GM12801 (cell line): ENCODE measurements around the gene LAMTOR2.

Experiments
- CTCF ChIP-seq: IDR thresholded peaks from one replicate; pipeline ENCODE4 v1.5.1; 2011; ENCODE audit warnings: control low read depth; ENCODE audit not compliant: insufficient read length; ENCODE audit errors: extremely low read depth

Gene LAMTOR2

DNA sequence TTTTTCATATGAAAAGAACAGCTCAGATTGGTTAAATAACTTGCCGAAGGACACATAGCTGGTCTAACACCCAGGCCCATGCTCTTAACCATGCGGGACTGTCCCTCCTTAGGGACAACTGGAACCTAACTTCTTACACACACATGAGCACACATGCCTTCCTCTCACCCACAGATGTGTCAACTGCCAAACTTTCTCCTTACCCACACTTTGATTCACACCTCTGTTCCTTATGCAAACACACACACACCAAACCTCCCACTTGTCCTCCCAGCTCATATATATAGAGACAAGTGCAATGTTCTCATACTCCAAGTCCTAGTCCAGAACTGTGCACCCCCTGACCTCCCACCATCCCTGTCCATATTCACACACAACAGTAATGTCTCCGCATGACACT, 10.6 kb downstream of the LAMTOR2 start:
- no peak for TF ChIP-seq CTCF

- no peak for TF ChIP-seq CTCF
Observed at GRCh38 chr1:156065871-156066270, 11.3 kb downstream of the LAMTOR2 start.

- no peak for TF ChIP-seq CTCF
Observed at GRCh38 chr1:156067262-156067661, 12.7 kb downstream of the LAMTOR2 start.

DNA sequence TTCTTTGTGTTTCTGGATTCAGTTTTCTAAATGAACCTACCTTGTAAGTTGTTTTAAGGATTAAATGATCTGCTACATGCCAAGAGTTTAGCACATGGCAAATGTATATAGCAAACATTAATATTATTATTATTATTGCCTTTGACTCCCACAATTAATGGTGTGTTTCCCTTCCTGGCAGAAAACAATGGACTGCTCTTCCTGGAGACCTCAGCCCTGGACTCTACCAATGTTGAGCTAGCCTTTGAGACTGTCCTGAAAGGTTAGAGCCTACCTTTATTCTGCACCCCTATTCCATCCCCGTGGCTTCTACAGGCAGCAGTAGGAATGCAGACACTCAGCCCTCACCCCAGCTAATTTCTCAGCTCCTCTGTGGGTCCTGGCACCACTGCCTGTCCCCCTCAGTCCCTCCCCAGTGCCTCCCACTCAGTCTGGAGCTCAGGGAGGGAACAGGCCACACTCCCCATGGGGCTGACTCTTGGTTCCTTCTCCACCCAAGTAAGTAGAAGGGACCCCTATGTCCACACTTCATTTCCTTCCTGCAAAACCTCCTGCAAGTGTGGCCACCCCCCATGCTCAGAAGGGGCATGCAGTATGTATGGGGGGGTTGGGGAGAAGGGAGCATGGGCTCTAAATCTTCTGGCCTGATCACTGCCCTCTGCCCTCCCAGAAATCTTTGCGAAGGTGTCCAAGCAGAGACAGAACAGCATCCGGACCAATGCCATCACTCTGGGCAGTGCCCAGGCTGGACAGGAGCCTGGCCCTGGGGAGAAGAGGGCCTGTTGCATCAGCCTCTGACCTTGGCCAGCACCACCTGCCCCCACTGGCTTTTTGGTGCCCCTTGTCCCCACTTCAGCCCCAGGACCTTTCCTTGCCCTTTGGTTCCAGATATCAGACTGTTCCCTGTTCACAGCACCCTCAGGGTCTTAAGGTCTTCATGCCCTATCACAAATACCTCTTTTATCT, 15.2 kb downstream of the LAMTOR2 start:
- TF ChIP-seq CTCF: no peak

DNA sequence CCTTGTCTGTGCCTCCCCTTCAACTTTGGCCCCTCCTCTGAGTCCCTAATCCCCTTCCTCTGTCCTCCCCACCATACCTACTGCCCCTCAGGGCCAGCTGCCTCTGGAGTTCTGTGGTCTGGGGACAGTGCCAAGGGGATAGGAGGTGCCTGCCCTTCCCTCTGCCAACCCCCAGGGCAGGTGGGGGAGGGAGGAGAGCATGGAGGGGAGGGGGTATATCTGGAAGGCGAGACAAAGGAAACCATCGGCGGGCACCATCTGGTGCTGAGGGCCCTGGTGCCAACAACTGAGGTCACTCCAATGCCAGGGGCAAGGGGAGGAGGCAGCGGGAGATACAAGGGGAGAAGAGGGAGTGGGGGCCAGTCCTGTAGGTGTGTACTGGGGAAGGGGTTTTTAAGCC, 16.0 kb downstream of the LAMTOR2 start:
- no peak for TF ChIP-seq CTCF

DNA sequence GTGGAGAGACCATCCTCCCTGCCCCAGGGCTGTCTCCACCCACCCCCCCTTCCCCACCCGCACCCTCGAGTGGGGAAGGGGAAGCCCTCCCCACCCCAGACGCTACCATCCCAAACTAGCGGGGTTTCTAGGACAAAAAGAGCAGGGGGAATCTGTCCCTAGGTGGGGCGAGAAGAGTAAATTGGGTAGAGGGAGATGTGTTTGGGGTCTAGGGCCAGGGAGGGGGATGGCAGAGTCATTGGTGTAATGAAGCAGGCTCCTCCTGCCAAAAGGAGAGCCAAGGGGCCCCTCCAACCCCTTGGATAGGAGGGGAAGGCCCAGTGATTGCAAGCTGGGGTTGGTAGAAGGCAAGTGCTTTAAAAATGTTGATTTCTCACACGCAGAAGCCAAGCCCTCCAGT, 17.7 kb downstream of the LAMTOR2 start:
- TF ChIP-seq CTCF: no peak

GRCh38 chr1:156073110-156073687, 18.6 kb downstream of the LAMTOR2 start:
- no peak for TF ChIP-seq CTCF
